Breast epithelium (tissue), 3 donors: ENCODE data around the gene RPL10.

Experiments
- CTCF ChIP-seq, 3 donors: fragments of 450-650 bp; IDR thresholded peaks; one replicate each; pipeline ENCODE4 v1.5.1; 2016 to 2017; ENCODE audit warnings: antibody characterized with exemption in 3 of 3, mild to moderate bottlenecking in 3 of 3, moderate library complexity in 3 of 3
- POLR2A ChIP-seq: fragments of 450-650 bp; IDR thresholded peaks from one replicate; pipeline ENCODE4 v1.6.1; 2016; ENCODE audit warnings: antibody characterized with exemption, mild to moderate bottlenecking, moderate library complexity
- POLR2AphosphoS5 ChIP-seq, 3 donors: sonication (generic); formaldehyde crosslinking; IDR thresholded peaks; one replicate each; pipeline ENCODE4 v1.6.1; 2017; ENCODE audit warnings: antibody characterized with exemption in 3 of 3

GRCh38 chrX:154350429-154351182 lies 47.6 kb upstream of the RPL10 start:
- no peak for TF ChIP-seq POLR2A
- TF ChIP-seq CTCF (IDR thresholded peaks at IDR 0.05): no peak
- TF ChIP-seq POLR2AphosphoS5 (IDR thresholded peaks at IDR 0.05): no peak
